ENCODE measurements around the gene RNASE11. TPM values are rescaled to one million over a fixed set of nuclear protein-coding genes. Genes with fewer than 3 reads are reported as not detected.

RNASE11 gene
- total and polyA plus RNA-seq, 7 donors, result not detected

GRCh38 chr14:20609215-20610001, 21.6 kb upstream of the RNASE11 start:
- Histone ChIP-seq H3K36me3 (no peaks in the 10 kb centered on the region), H3K27ac (peak overlapping the region; percentile 74 to 81 (median 79)), H3K27me3 (no peaks in the 10 kb centered on the region), H3K4me3 (peak overlapping the region; percentile 78 to 85 (median 83)), H3K4me1 (peaks cover 3 to 16% (median 10%) of the 10 kb centered on the region in 4 donors), H3K9me3 (no peaks in the 10 kb centered on the region)
- 0% methylated on average over 44 of the region's 44 CpGs for WGBS, 2 donors
- TF ChIP-seq POLR2A (IDR thresholded peaks at IDR 0.05) (no peak), CTCF (IDR thresholded peaks at IDR 0.05) (peak; percentile 89 to 98 (median 92))
- DNase-seq, result peak; percentile 86
- intact Hi-C loops (cut with DNase I), result loop anchor here (2.0 to 10.0 kb wide), 5 partner anchors 79 to 485 kb away; partner anchors contain the start of genes PARP2, TEP1 and ZNF219

- no peaks in the 10 kb centered on the region for H3K36me3 ChIP-seq
- 72 to 77% methylated on average over 7 of the region's 7 CpGs for WGBS, 2 donors
- no peaks in the 10 kb centered on the region for H3K9me3 ChIP-seq
- peak overlapping the region in 2 of 4 donors; percentile 78 to 80 for H3K27ac ChIP-seq
- H3K4me3 ChIP-seq, result no peak overlapping the region
- intact Hi-C loops (cut with DNase I), result loop anchor here (2.0 kb wide), 2 partner anchors 78 to 196 kb away; partner anchors contain the start of gene TEP1
- peaks cover 0 to 15% (median 7%) of the 10 kb centered on the region in 4 donors for H3K4me1 ChIP-seq
- no peak for DNase-seq
- no peak for TF ChIP-seq POLR2AphosphoS5 (IDR thresholded peaks at IDR 0.05)
- no peak for TF ChIP-seq POLR2A (IDR thresholded peaks at IDR 0.05)
- TF ChIP-seq CTCF (IDR thresholded peaks at IDR 0.05), result no peak
- TF ChIP-seq EP300 (IDR thresholded peaks at IDR 0.05), result no peak
- no peaks in the 10 kb centered on the region for H3K27me3 ChIP-seq
Observed at GRCh38 chr14:20608383-20609110, 20.7 kb upstream of the RNASE11 start.

GRCh38 chr14:20607617-20608016, 19.8 kb upstream of the RNASE11 start:
- WGBS, 2 donors, result 76 to 79% methylated on average over 5 of the region's 5 CpGs
- H3K4me3 ChIP-seq, result no peak overlapping the region
- TF ChIP-seq EP300 (IDR thresholded peaks at IDR 0.05) (no peak), POLR2A (IDR thresholded peaks at IDR 0.05) (no peak), POLR2AphosphoS5 (IDR thresholded peaks at IDR 0.05) (no peak), CTCF (IDR thresholded peaks at IDR 0.05) (no peak)
- intact Hi-C loops (cut with DNase I), result loop anchor here (2.0 kb wide), 2 partner anchors 77 to 195 kb away; partner anchors contain the start of gene TEP1
- H3K9me3 ChIP-seq, result no peaks in the 10 kb centered on the region
- H3K4me1 ChIP-seq, result peaks cover 0 to 11% (median 4%) of the 10 kb centered on the region in 4 donors
- H3K27me3 ChIP-seq, result no peaks in the 10 kb centered on the region
- H3K27ac ChIP-seq, result no peak overlapping the region
- no peak for DNase-seq
- no peaks in the 10 kb centered on the region for H3K36me3 ChIP-seq

GRCh38 chr14:20606902-20607242, 19.1 kb upstream of the RNASE11 start:
- no peaks in the 10 kb centered on the region for H3K27me3 ChIP-seq
- intact Hi-C loops (cut with DNase I), result no loop called here
- H3K36me3 ChIP-seq, result no peaks in the 10 kb centered on the region
- peaks cover 0 to 11% (median 4%) of the 10 kb centered on the region in 4 donors for H3K4me1 ChIP-seq
- WGBS, 2 donors, result 22 to 73% methylated on average over 2 of the region's 2 CpGs
- TF ChIP-seq CTCF (IDR thresholded peaks at IDR 0.05) (no peak), EP300 (IDR thresholded peaks at IDR 0.05) (no peak), POLR2AphosphoS5 (IDR thresholded peaks at IDR 0.05) (no peak), POLR2A (IDR thresholded peaks at IDR 0.05) (no peak)
- no peak overlapping the region for H3K4me3 ChIP-seq
- H3K27ac ChIP-seq, result no peak overlapping the region
- no peak for DNase-seq
- H3K9me3 ChIP-seq, result no peaks in the 10 kb centered on the region
